ENCODE measurements around the gene DDX17. TPM values are rescaled to one million over a fixed set of nuclear protein-coding genes. Genes with fewer than 3 reads are reported as not detected.

The DDX17 gene
- total and polyA plus RNA-seq, 9 donors, result 215 to 602 (median 487) TPM

GRCh38 chr22:38441620-38442287 is 64.4 kb downstream of the DDX17 start:
- H3K9me3 ChIP-seq, result no peaks in the 10 kb centered on the region
- TF ChIP-seq EP300 (IDR thresholded peaks at IDR 0.05) (no peak), POLR2A (IDR thresholded peaks at IDR 0.05) (no peak), CTCF (IDR thresholded peaks at IDR 0.05) (no peak)
- H3K4me3 ChIP-seq, result no peak overlapping the region
- intact Hi-C loops (cut with DNase I), result no loop called here
- H3K27ac ChIP-seq, result no peak overlapping the region
- H3K4me1 ChIP-seq (ENCODE audit: insufficient read depth), result no peaks in the 10 kb centered on the region
- DNase-seq, result no peak
- H3K36me3 ChIP-seq, result no peaks in the 10 kb centered on the region
- no peaks in the 10 kb centered on the region for H3K27me3 ChIP-seq
- WGBS, 3 donors, result 66 to 72% (median 72%) methylated on average over 16 of the region's 16 CpGs

- intact Hi-C loops (cut with DNase I), result no loop called here
- Histone ChIP-seq H3K27ac (no peak overlapping the region), H3K27me3 (no peaks in the 10 kb centered on the region), H3K9me3 (no peaks in the 10 kb centered on the region), H3K36me3 (no peaks in the 10 kb centered on the region), H3K4me1 (ENCODE audit: insufficient read depth) (no peaks in the 10 kb centered on the region), H3K4me3 (no peak overlapping the region)
- DNase-seq, result no peak
- WGBS, 3 donors, result 77 to 85% (median 81%) methylated on average over 14 of the region's 14 CpGs
- TF ChIP-seq CTCF (IDR thresholded peaks at IDR 0.05), result no peak
Measured at GRCh38 chr22:38440747-38441350, 65.3 kb downstream of the DDX17 start.

- 91 to 95% (median 93%) methylated on average over 9 of the region's 9 CpGs for WGBS, 3 donors
- intact Hi-C loops (cut with DNase I), result no loop called here
Measured at GRCh38 chr22:38437416-38437815, 68.7 kb downstream of the DDX17 start.

DNA sequence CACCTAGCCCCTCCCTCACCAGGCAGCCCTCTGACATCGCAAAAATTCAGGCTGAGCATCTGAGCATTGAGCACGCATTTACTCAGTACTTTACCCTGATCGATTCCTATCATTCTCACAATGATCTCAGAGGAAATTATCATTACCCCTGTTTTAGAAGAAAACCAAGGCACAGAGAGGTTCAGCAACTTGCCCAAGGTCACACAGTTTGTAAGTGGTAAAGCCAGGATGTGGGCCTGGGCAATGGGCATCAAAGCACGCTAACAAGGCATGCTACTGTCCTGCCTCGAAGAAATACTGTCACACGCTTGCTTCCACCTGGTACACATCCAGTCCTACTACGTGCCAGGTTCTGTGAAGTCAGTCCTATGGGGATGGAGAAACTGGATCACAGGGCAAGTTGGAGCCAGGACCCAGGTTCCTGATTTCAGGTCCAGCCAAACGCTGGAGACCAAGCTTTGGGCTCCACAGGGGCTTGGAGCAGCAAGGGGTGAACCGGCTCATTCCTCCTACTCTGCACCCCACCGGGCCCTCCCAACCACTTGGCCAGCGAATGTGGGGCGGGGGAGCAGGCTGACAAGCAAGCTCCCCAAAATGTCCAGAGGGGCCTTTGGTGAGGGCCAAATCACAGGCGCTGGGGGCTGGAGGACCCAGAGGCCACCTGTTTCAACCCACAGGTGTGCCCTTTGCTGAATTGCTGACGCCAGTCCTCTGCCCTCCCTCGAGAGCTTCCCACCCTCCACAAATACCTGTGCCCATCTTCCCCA is 69.3 kb downstream of the DDX17 start:
- H3K9me3 ChIP-seq, result no peaks in the 10 kb centered on the region
- intact Hi-C loops (cut with DNase I), result no loop called here
- 87 to 89% (median 88%) methylated on average over 15 of the region's 15 CpGs for WGBS, 3 donors
- no peaks in the 10 kb centered on the region for H3K36me3 ChIP-seq
- no peaks in the 10 kb centered on the region for H3K27me3 ChIP-seq
- no peak overlapping the region for H3K4me3 ChIP-seq
- no peak overlapping the region for H3K27ac ChIP-seq
- TF ChIP-seq POLR2A (IDR thresholded peaks at IDR 0.05) (no peak), CTCF (IDR thresholded peaks at IDR 0.05) (no peak), EP300 (IDR thresholded peaks at IDR 0.05) (no peak)
- DNase-seq, result no peak
- H3K4me1 ChIP-seq (ENCODE audit: insufficient read depth), result no peaks in the 10 kb centered on the region

More at GRCh38 chr22:38437416-38437815, 68.7 kb downstream of the DDX17 start:
- Histone ChIP-seq H3K36me3 (no peaks in the 10 kb centered on the region), H3K27me3 (no peaks in the 10 kb centered on the region), H3K9me3 (no peaks in the 10 kb centered on the region), H3K4me1 (ENCODE audit: insufficient read depth) (no peaks in the 10 kb centered on the region), H3K27ac (no peak overlapping the region), H3K4me3 (no peak overlapping the region)
- DNase-seq, result no peak
- TF ChIP-seq EP300 (IDR thresholded peaks at IDR 0.05), result no peak
- no peak for TF ChIP-seq CTCF (IDR thresholded peaks at IDR 0.05)
- no peak for TF ChIP-seq POLR2A (IDR thresholded peaks at IDR 0.05)
